Measurements from ENCODE around the gene LGALS3.

Gene LGALS3

GRCh38 chr14:55190906-55191202 is 61.8 kb downstream of the LGALS3 start:
- DNase-seq (ENCODE audit: low read depth, low spot score) = no peak

GRCh38 chr14:55191203-55192053 is 62.4 kb downstream of the LGALS3 start, which contains the start of gene DLGAP5:
Gene DLGAP5 (minus strand): TSS chr14:55191585. CDS start chr14:55189179, 2,406 bp downstream.
- DNase-seq (ENCODE audit: low read depth, low spot score) = peak; percentile 99

- no peak for DNase-seq (ENCODE audit: low read depth, low spot score)
These were observed 63.1 kb downstream of the LGALS3 start for GRCh38 chr14:55192054-55192621.

GRCh38 chr14:55194656-55195355 is 65.8 kb downstream of the LGALS3 start:
- no peak for DNase-seq (ENCODE audit: low read depth, low spot score)
